WERI-Rb-1 (cell line): ENCODE data around the gene GAB2.
"Not testable (repeated sequence)": the region's sequence is repeated elsewhere in the genome, so short reads cannot be mapped to it uniquely, and the experiment has no call there.

Experiments used
- DNase-seq: peaks from one replicate; pipeline ENCODE4 v3.0.0-alpha.2; 2020
- H3K27ac ChIP-seq: fragments of 250-450 bp; sonication (Bioruptor Pico); 2 replicates; pipeline ENCODE4 v1.5.1; 2020; ENCODE audit warnings: mild to moderate bottlenecking, moderate library complexity
- H3K27me3 ChIP-seq: fragments of 250-450 bp; sonication (Bioruptor Pico); 2 replicates; pipeline ENCODE4 v1.5.1; 2021; ENCODE audit warnings: mild to moderate bottlenecking, low read depth, moderate library complexity; ENCODE audit not compliant: insufficient read depth, severe bottlenecking
- H3K36me3 ChIP-seq: fragments of 250-450 bp; sonication (Bioruptor Pico); 2 replicates; pipeline ENCODE4 v1.5.1; 2020; ENCODE audit warnings: mild to moderate bottlenecking, moderate library complexity
- H3K4me3 ChIP-seq: 2 replicates; pipeline ENCODE4 v1.5.1; 2011; ENCODE audit warnings: low read depth, mild to moderate bottlenecking, control low read depth, low read length
- H3K9me3 ChIP-seq: fragments of 250-450 bp; sonication (Bioruptor Pico); 2 replicates; pipeline ENCODE4 v1.5.1; 2021; ENCODE audit warnings: mild to moderate bottlenecking, moderate library complexity; ENCODE audit not compliant: severe bottlenecking
- TF ChIP-seq, protein P1 (sequence below): IDR thresholded peaks from 2 replicates; pipeline ENCODE4 v1.5.1; 2011; ENCODE audit warnings: low read depth, mild to moderate bottlenecking, control low read depth, inconsistent platforms, low read length

GAB2 gene

DNA sequence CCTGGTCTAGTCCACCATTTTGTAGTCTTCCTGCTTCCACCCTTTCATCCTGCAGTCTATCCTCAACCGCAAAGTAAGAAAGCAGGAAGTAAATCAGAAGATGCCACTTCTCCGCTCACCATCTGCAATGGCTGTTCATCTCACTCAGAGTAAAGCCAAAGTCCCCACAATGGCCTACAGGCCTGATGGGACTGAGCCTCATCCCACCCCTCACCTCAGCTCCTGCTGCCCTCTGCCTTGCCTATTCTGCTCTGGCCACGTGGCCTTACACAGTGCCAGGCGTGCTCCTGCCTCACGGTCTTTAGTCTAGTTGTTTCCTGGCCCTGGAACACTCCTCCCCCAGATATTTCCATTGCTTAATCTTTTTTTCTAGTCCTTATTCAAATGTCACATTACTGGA, 133.4 kb downstream of the GAB2 start:
- H3K9me3 ChIP-seq = no peaks in the 10 kb centered on the region
- no peaks in the 10 kb centered on the region for H3K27me3 ChIP-seq
- no peak overlapping the region for H3K4me3 ChIP-seq
- no peaks in the 10 kb centered on the region for H3K36me3 ChIP-seq
- H3K27ac ChIP-seq = no peak overlapping the region
- DNase-seq = no peak
- TF ChIP-seq, protein P1, sequence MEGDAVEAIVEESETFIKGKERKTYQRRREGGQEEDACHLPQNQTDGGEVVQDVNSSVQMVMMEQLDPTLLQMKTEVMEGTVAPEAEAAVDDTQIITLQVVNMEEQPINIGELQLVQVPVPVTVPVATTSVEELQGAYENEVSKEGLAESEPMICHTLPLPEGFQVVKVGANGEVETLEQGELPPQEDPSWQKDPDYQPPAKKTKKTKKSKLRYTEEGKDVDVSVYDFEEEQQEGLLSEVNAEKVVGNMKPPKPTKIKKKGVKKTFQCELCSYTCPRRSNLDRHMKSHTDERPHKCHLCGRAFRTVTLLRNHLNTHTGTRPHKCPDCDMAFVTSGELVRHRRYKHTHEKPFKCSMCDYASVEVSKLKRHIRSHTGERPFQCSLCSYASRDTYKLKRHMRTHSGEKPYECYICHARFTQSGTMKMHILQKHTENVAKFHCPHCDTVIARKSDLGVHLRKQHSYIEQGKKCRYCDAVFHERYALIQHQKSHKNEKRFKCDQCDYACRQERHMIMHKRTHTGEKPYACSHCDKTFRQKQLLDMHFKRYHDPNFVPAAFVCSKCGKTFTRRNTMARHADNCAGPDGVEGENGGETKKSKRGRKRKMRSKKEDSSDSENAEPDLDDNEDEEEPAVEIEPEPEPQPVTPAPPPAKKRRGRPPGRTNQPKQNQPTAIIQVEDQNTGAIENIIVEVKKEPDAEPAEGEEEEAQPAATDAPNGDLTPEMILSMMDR = no peak

DNA sequence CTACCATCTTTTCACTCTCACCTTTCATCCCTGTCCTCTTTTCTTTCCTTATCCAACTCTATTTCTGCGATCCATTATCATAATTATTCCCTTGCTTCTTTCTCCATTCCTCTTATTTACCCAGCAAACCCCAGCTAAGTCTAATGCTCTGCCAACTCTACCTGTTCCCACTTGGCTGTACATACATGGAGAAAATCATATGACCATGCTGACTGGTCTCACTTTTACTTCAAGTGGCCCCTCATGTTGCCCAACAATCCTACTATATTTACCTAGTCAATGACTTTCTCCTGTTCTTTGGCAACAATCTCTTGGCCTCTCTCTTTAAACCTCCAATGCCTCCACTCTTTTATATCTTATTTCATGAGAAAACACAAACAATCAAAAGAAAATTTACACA, 134.8 kb downstream of the GAB2 start:
- Histone ChIP-seq H3K27me3 (no peaks in the 10 kb centered on the region), H3K27ac (no peak overlapping the region), H3K36me3 (no peaks in the 10 kb centered on the region), H3K9me3 (no peaks in the 10 kb centered on the region), H3K4me3 (no peak overlapping the region)
- TF ChIP-seq, protein P1 = no peak
- no peak for DNase-seq

DNA sequence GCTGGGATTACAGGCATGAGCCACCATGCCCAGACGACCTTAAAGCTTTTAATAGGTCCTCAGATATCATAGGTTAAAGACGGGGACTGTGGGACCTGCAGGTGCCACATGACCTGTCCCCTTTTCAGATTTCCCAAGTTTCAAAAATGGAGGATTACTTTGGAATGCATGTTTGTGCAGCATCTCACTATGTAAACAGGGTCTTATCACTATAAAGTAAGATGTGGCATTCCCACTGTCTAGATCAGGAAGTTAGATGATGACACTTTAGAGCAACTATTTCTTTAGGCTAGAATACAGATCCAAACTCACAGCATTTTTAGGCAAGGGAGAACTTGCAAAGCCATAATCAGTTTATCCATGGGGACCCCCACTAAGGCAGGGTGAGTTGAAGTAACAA, 136.1 kb downstream of the GAB2 start:
- Histone ChIP-seq H3K36me3 (no peaks in the 10 kb centered on the region), H3K4me3 (no peak overlapping the region), H3K27me3 (no peaks in the 10 kb centered on the region), H3K27ac (no peak overlapping the region), H3K9me3 (no peaks in the 10 kb centered on the region)
- TF ChIP-seq, protein P1 = no peak
- DNase-seq = no peak

DNA sequence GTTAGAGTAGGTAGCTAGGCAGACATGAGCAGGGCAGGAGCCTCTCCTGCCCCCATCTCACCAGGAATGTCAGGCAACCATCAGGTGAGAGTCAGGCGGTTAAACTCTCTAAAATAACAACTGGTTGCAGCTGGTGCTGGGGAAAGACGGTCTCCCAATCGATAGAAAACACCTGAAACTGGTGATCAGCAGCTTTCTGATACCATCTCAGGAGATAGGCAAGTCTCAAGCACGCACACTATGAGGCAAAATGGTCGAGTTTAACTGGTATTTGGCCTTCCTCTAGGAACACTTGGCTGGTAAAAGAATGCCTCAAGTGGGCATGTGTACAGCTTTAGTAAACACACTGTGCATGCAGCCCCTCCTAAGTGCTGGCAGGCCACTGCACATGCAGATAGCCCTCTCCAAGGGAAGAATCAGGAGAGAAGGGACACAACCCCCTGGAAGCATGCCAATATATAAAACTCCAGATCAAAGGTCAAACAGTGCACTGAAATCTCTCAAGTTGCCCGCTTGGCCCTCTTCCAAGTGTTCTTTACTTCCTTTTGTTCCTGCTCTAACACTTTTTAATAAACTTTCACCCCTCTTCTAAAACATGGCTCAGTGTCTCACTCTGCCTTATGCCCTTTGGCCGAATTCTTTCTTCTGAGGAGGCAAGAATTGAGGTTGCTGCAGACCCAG, 140.2 kb downstream of the GAB2 start:
- H3K27ac ChIP-seq = no peak overlapping the region
- no peak overlapping the region for H3K4me3 ChIP-seq
- H3K36me3 ChIP-seq = no peaks in the 10 kb centered on the region
- TF ChIP-seq, protein P1 = no peak
- H3K9me3 ChIP-seq = peaks cover 10% of the 10 kb centered on the region
- H3K27me3 ChIP-seq = no peaks in the 10 kb centered on the region
- no peak for DNase-seq

DNA sequence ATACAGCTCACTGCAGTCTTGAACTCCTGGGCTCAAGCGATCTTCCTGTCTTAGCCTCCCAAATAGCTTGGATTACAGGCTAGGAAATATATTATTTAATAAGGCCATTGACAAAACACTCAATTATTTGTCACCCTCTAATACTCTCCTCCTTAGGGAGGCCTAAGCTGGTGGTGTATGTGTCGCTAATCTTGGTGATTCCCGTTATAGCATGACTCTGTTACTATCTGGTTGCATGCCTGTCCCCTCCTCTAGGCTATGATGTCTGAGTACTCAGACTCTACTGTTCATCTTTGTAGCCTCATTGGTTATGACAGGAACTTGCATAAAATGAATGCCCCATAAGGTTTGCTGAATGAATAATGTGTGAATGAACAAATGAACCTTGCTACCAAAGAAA, 141.3 kb downstream of the GAB2 start:
- H3K4me3 ChIP-seq = no peak overlapping the region
- DNase-seq = no peak
- H3K36me3 ChIP-seq = no peaks in the 10 kb centered on the region
- no peaks in the 10 kb centered on the region for H3K27me3 ChIP-seq
- no peak overlapping the region for H3K27ac ChIP-seq
- TF ChIP-seq, protein P1 = no peak
- peaks cover 13% of the 10 kb centered on the region for H3K9me3 ChIP-seq

GRCh38 chr11:78274739-78275138, 142.9 kb downstream of the GAB2 start:
- Histone ChIP-seq H3K27ac (no peak overlapping the region), H3K4me3 (no peak overlapping the region), H3K27me3 (no peaks in the 10 kb centered on the region), H3K36me3 (no peaks in the 10 kb centered on the region), H3K9me3 (peaks cover 13% of the 10 kb centered on the region)
- no peak for DNase-seq
- TF ChIP-seq, protein P1 = no peak

DNA sequence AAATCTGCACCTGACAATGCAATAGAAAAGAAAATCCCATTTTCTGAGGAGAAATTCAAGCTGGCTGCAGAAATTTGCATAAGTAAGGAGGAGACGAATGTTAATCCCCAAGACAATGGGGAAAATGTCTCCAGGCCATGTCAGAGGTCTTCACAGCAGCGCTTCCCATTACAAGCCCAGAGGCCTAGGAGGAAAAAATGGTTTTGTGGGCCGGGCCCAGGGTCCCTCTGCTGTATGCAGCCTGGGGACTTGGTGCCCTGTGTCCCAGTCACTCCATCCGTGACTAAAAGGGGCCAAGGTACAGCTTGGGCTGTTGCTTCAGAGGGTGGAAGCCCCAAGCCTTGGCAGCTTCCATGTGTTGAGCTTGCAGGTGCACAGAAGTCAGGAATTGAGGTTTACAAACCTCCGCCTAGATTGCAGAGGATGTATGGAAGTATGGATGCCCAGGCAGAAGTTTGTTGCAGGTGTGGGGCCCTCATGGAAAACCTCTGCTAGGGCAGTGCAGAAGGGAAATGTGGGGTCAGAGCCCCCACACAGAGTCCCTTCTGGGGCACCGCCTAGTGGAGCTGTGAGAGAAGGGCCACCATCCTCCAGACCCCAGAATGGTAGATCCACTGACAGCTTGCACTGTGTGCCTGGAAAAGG, 144.9 kb downstream of the GAB2 start:
- not testable (repeated sequence) for H3K4me3 ChIP-seq, H3K36me3 ChIP-seq, DNase-seq, H3K27ac ChIP-seq, H3K27me3 ChIP-seq
- peaks cover 13% of the 10 kb centered on the region for H3K9me3 ChIP-seq

DNA sequence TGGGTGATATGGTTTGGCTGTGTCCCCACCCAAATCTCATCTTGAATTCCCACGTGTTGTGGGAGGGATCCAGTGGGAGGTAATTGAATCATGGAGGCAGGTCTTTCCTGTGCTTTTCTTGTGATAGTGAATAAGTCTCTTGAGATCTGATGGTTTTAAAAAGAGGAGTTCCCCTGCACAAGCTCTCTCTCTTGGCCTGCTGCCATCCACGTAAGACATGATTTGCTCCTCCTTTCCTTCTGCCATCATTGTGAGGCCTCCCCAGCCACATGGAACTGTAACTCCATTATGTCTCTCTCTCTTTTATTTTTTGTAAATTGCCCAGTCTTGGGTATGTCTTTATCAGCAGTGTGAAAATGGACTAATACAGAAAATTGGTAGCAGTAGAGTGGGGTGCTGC, 145.8 kb downstream of the GAB2 start:
- DNase-seq, H3K36me3 ChIP-seq: not testable (repeated sequence)

More for the DNA sequence above, 145.8 kb downstream of the GAB2 start:
- not testable (repeated sequence) for H3K27ac ChIP-seq, H3K4me3 ChIP-seq, H3K27me3 ChIP-seq
- peaks cover 13% of the 10 kb centered on the region for H3K9me3 ChIP-seq
